Upper lobe of right lung (tissue), 1 donor: ENCODE data around the gene AMIGO1. TPM values are rescaled to one million over a fixed set of nuclear protein-coding genes. Genes with fewer than 3 reads are reported as not detected.

Experiments used
- ATAC-seq: fragments of 200-7000 bp; cut with Tn5 transposase; one replicate; pipeline ENCODE4 v1.9.1; 2020; ENCODE audit warnings: mild to moderate bottlenecking, moderate library complexity
- DNase-seq: peaks from one replicate; pipeline ENCODE4 v3.0.0-alpha.2; 2020
- H3K27ac ChIP-seq: fragments of 200-600 bp; one replicate; pipeline ENCODE4 v1.8.0; 2022
- H3K27me3 ChIP-seq: fragments of 200-600 bp; one replicate; pipeline ENCODE4 v1.8.0; 2022; ENCODE audit warnings: mild to moderate bottlenecking
- H3K36me3 ChIP-seq: fragments of 200-600 bp; one replicate; pipeline ENCODE4 v1.8.0; 2022
- H3K4me1 ChIP-seq: fragments of 200-600 bp; one replicate; pipeline ENCODE4 v1.8.0; 2022
- H3K4me3 ChIP-seq: fragments of 200-600 bp; one replicate; pipeline ENCODE4 v1.8.0; 2022; ENCODE audit warnings: mild to moderate bottlenecking
- H3K9me3 ChIP-seq: fragments of 200-600 bp; one replicate; pipeline ENCODE4 v1.8.0; 2022
- CTCF ChIP-seq: fragments of 200-600 bp; IDR thresholded peaks from one replicate; pipeline ENCODE4 v1.8.0; 2022; ENCODE audit warnings: antibody characterized with exemption
- intact Hi-C: fragments of 100-400 bp; cut with DNase I; formaldehyde crosslinking; loops from one replicate; pipeline ENCODE4 v1.11.0; 2022
- total RNA-seq: library from RNA; stranded (reverse); fragmentation: NEBNext Ultra II Directional; extraction: Animal tissue kit (Norgen Biotek cat#: 25700); gene quantifications from one replicate; pipeline ENCODE4 v1.2.1, GENCODE V29; 2021
- donor health status: DM: no; HTN: yes; CAD: no; lungs with severe emphysema.

The AMIGO1 gene
- total RNA-seq, 1 donor from 2014 or later: 13.3 TPM

DNA sequence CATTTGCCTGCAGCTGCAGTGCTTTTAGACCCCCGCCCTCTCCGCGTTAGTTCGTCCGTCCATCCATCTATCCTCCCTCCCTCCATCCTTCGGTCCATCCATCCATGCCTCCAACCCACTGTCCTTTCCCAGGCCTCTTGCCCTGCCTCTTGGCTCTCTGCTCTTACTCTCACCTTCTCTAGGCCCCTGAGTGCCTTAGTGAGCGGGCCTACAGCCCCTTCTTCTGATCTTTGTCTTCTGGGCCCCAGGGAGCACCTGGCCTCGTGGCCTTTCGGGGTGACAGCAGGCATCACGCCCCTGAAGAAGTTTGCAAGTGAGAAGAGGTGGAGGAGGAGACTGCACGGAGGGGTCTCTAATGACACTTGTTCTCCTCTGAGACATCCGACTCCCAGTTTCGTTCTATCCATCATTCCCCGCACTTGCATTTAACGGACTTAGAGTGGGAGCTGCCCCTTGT is 25.0 kb downstream of the AMIGO1 start:
- intact Hi-C loops: no loop called here
- TF ChIP-seq CTCF: no peak
- Histone ChIP-seq H3K36me3 (peaks cover 6% of the 10 kb centered on the region), H3K27ac (peak overlapping the region; percentile 98), H3K4me1 (peaks cover 4% of the 10 kb centered on the region), H3K9me3 (no peaks in the 10 kb centered on the region), H3K27me3 (no peaks in the 10 kb centered on the region), H3K4me3 (peak overlapping the region; percentile 65)
- ATAC-seq (no peak), DNase-seq (no peak)

DNA sequence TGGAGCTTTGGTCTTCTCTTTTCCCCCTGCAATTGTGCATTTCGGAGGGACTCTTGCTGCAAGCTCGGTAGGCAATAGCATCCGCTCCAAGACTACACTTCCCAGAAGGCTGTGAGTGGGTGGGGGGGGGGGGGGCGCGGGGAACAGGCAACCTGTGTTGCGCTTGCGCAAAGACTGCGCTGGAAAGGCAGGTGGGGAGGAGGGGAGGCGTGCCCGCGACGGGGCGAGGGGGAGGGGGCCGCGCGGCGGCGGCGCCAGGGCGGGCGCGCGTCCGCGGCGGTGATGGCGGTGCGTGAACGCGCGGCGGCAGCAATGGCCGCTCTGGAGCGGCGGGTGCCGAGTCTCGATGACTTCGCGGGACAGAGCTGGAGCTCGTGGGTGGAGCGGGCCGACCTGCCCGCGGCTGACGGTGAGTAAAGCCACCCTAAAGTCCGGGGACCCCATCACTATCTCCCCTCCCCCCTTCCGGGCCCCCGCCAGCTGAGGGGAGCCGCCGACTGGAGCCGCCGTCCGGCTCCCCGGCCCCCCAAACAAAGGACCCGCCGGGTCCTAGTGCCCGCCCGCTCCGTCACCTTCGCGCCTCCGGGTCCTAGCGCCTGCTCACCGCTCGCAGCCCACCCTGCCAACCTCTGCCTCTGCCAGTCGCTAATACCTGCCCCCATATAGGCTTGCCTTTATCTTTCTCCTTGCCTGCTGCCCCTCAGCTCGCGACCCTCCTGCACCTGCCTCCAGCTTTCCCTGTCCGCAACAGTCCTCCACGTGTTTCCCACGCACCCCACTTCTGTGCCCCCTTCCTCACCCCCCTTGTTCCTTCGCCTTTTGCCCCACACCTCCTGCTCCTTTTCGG is 25.6 kb downstream of the AMIGO1 start, which contains the start of gene ATXN7L2:
TSS of gene ATXN7L2 (plus strand) at position 234 of the 847 bp plus-strand sequence. CDS start at position 283, 49 bp downstream.
- Histone ChIP-seq H3K36me3 (peaks cover 1% of the 10 kb centered on the region), H3K27me3 (no peaks in the 10 kb centered on the region), H3K4me3 (peak within 1 kb of the TSS; percentile 65), H3K9me3 (no peaks in the 10 kb centered on the region), H3K4me1 (peaks cover 4% of the 10 kb centered on the region), H3K27ac (peak within 1 kb of the TSS; percentile 98)
- intact Hi-C loops: no loop called here
- DNase-seq (peak; percentile 95), ATAC-seq (peak; percentile 95)
- no peak for TF ChIP-seq CTCF

GRCh38 chr1:109482791-109483671 is 26.5 kb downstream of the AMIGO1 start:
- H3K27ac ChIP-seq: peak overlapping the region; percentile 43
- H3K27me3 ChIP-seq: no peaks in the 10 kb centered on the region
- DNase-seq: peak; percentile 70
- ATAC-seq: peak; percentile 12
- H3K4me1 ChIP-seq: peaks cover 4% of the 10 kb centered on the region
- H3K36me3 ChIP-seq: no peaks in the 10 kb centered on the region
- no peaks in the 10 kb centered on the region for H3K9me3 ChIP-seq
- TF ChIP-seq CTCF: no peak
- intact Hi-C loops: no loop called here
- peak overlapping the region; percentile 58 for H3K4me3 ChIP-seq

- H3K27ac ChIP-seq: no peak overlapping the region
- no peak for TF ChIP-seq CTCF
- H3K4me1 ChIP-seq: peaks cover 4% of the 10 kb centered on the region
- H3K4me3 ChIP-seq: no peak overlapping the region
- no peaks in the 10 kb centered on the region for H3K36me3 ChIP-seq
- no peak for DNase-seq
- ATAC-seq: no peak
- H3K9me3 ChIP-seq: no peaks in the 10 kb centered on the region
- intact Hi-C loops: no loop called here
- no peaks in the 10 kb centered on the region for H3K27me3 ChIP-seq
Measured at GRCh38 chr1:109482242-109482641, 27.3 kb downstream of the AMIGO1 start.

DNA sequence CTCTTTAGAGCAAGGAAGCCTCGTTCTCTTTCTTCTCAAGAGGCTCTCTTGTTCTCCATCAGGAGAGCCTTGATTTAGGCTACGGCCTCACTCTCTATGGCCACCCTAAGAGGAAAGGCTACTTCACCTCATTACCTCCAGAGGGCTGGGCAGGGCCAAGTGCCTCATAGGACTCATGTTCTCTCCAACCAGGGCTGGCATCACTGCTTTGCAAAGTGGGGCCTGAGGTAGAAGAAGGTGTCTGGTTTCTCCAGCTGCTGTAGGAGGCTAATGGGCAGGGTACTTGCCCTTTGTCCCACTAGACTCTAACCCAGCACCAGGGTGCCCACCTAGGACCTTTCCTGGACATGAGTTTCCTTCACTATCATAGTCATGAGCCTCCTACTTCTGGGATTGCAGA is 27.9 kb downstream of the AMIGO1 start:
- intact Hi-C loops: no loop called here
- ATAC-seq (no peak), DNase-seq (no peak)
- Histone ChIP-seq H3K4me1 (peaks cover 4% of the 10 kb centered on the region), H3K27ac (no peak overlapping the region), H3K9me3 (no peaks in the 10 kb centered on the region), H3K4me3 (no peak overlapping the region), H3K27me3 (no peaks in the 10 kb centered on the region), H3K36me3 (no peaks in the 10 kb centered on the region)
- no peak for TF ChIP-seq CTCF
